ENCODE data around the gene GARRE1.

The GARRE1 gene

GRCh38 chr19:34274284-34274826, 20.0 kb downstream of the GARRE1 start:
- TF ChIP-seq TAF1 (IDR thresholded peaks at IDR 0.05; ENCODE audit: borderline replicate concordance, insufficient read depth, low read length) (no peak), POLR2AphosphoS5 (IDR thresholded peaks at IDR 0.05; ENCODE audit: low read depth, low read length) (no peak), FOXP2 (optimal IDR thresholded peaks at IDR 0.05; ENCODE audit: borderline replicate concordance, extremely low read depth, extremely low read length, insufficient read depth) (no peak), SIN3A (IDR thresholded peaks at IDR 0.05; ENCODE audit: borderline replicate concordance, insufficient read depth, low read length) (no peak)
- TF ChIP-seq, protein P1, sequence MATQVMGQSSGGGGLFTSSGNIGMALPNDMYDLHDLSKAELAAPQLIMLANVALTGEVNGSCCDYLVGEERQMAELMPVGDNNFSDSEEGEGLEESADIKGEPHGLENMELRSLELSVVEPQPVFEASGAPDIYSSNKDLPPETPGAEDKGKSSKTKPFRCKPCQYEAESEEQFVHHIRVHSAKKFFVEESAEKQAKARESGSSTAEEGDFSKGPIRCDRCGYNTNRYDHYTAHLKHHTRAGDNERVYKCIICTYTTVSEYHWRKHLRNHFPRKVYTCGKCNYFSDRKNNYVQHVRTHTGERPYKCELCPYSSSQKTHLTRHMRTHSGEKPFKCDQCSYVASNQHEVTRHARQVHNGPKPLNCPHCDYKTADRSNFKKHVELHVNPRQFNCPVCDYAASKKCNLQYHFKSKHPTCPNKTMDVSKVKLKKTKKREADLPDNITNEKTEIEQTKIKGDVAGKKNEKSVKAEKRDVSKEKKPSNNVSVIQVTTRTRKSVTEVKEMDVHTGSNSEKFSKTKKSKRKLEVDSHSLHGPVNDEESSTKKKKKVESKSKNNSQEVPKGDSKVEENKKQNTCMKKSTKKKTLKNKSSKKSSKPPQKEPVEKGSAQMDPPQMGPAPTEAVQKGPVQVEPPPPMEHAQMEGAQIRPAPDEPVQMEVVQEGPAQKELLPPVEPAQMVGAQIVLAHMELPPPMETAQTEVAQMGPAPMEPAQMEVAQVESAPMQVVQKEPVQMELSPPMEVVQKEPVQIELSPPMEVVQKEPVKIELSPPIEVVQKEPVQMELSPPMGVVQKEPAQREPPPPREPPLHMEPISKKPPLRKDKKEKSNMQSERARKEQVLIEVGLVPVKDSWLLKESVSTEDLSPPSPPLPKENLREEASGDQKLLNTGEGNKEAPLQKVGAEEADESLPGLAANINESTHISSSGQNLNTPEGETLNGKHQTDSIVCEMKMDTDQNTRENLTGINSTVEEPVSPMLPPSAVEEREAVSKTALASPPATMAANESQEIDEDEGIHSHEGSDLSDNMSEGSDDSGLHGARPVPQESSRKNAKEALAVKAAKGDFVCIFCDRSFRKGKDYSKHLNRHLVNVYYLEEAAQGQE (IDR thresholded peaks at IDR 0.05; ENCODE audit: insufficient read depth in 1 of 2, low read depth in 2 of 2, low read length in 2 of 2): no peak

- TF ChIP-seq POLR2AphosphoS5 (IDR thresholded peaks at IDR 0.05; ENCODE audit: low read depth, low read length) (no peak), FOXP2 (optimal IDR thresholded peaks at IDR 0.05; ENCODE audit: borderline replicate concordance, extremely low read depth, extremely low read length, insufficient read depth) (no peak), SIN3A (IDR thresholded peaks at IDR 0.05; ENCODE audit: borderline replicate concordance, insufficient read depth, low read length) (no peak), TAF1 (IDR thresholded peaks at IDR 0.05; ENCODE audit: borderline replicate concordance, insufficient read depth, low read length) (no peak)
- TF ChIP-seq, protein P1 (IDR thresholded peaks at IDR 0.05; ENCODE audit: insufficient read depth in 1 of 2, low read depth in 2 of 2, low read length in 2 of 2): no peak
Measured at GRCh38 chr19:34274827-34275625, 20.7 kb downstream of the GARRE1 start.

GRCh38 chr19:34275705-34276104, 21.4 kb downstream of the GARRE1 start:
- TF ChIP-seq, protein P1 (IDR thresholded peaks at IDR 0.05; ENCODE audit: insufficient read depth in 1 of 2, low read depth in 2 of 2, low read length in 2 of 2): no peak
- TF ChIP-seq SIN3A (IDR thresholded peaks at IDR 0.05; ENCODE audit: borderline replicate concordance, insufficient read depth, low read length) (no peak), TAF1 (IDR thresholded peaks at IDR 0.05; ENCODE audit: borderline replicate concordance, insufficient read depth, low read length) (no peak)

DNA sequence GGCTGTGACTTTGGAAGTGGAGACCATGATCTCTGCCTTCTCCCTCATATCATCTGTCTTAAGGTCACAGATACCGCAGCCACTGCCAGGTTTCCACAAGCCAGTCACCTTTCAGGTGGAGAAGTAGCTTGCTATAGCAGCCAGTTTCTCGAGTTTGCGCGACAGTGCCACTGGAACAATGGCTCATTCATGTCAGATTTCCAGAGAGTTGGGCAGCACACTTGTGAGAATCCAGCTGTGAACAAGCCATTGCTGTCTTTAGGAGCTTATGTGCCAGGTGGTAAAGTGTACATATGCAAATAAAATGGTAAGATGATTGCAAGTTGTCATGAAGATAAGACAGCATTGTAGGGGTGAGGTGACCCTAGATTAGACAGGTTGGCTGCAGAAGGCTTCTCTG, 22.3 kb downstream of the GARRE1 start:
- TF ChIP-seq, protein P1 (IDR thresholded peaks at IDR 0.05; ENCODE audit: insufficient read depth in 1 of 2, low read depth in 2 of 2, low read length in 2 of 2): no peak
- TF ChIP-seq FOXP2 (optimal IDR thresholded peaks at IDR 0.05; ENCODE audit: borderline replicate concordance, extremely low read depth, extremely low read length, insufficient read depth) (no peak), SIN3A (IDR thresholded peaks at IDR 0.05; ENCODE audit: borderline replicate concordance, insufficient read depth, low read length) (no peak), TAF1 (IDR thresholded peaks at IDR 0.05; ENCODE audit: borderline replicate concordance, insufficient read depth, low read length) (no peak), POLR2AphosphoS5 (IDR thresholded peaks at IDR 0.05; ENCODE audit: low read depth, low read length) (no peak)

Measured in PFSK-1 (cell line).